GM23338 (cell line): ENCODE results near the gene ZNF445.

Source experiments
- EZH2 ChIP-seq: fragments of 200-600 bp; sonication (generic); IDR thresholded peaks from one replicate; pipeline ENCODE4 v1.8.0; 2017; ENCODE audit warnings: antibody characterized with exemption, mild to moderate bottlenecking, low read depth; ENCODE audit not compliant: unreplicated experiment
- EZH2phosphoT487 ChIP-seq: fragments of 200-600 bp; sonication (generic); IDR thresholded peaks from one replicate; pipeline ENCODE4 v1.8.1; 2018; ENCODE audit warnings: antibody characterized with exemption; ENCODE audit not compliant: unreplicated experiment
- JUNB ChIP-seq: IDR thresholded peaks from one replicate; pipeline ENCODE4 v1.6.1; 2016; ENCODE audit warnings: antibody characterized with exemption; ENCODE audit not compliant: unreplicated experiment
- NANOG ChIP-seq: IDR thresholded peaks from 2 replicates; pipeline ENCODE4 v1.6.1; 2016; ENCODE audit warnings: antibody characterized with exemption, borderline replicate concordance
- POLR2AphosphoS5 ChIP-seq: IDR thresholded peaks from 2 replicates; pipeline ENCODE4 v1.6.1; 2016; ENCODE audit warnings: antibody characterized with exemption, low read depth
- STAT1 ChIP-seq: IDR thresholded peaks from one replicate; pipeline ENCODE4 v1.6.1; 2016; ENCODE audit warnings: antibody characterized with exemption; ENCODE audit not compliant: unreplicated experiment
- ZNF331 ChIP-seq: fragments of 250-450 bp; sonication (Bioruptor Pico); IDR thresholded peaks from 2 replicates; pipeline ENCODE4 v1.5.0; 2020; ENCODE audit warnings: low read depth, mild to moderate bottlenecking, moderate library complexity
- TF ChIP-seq, protein P1 (sequence below), 2 experiments: fragments of 200-600 bp in 1 of 2; sonication (generic) in 1 of 2; conservative IDR thresholded peaks; 2 replicates each; pipeline versions ENCODE4 v1.5.1 to v1.6.1; 2016 to 2017; ENCODE audit warnings: antibody characterized with exemption in 2 of 2, low read depth in 2 of 2, mild to moderate bottlenecking in 2 of 2, moderate library complexity in 1 of 2
- TF ChIP-seq, protein P2 (sequence below): IDR thresholded peaks from 2 replicates; pipeline ENCODE4 v1.6.1; 2016; ENCODE audit warnings: antibody characterized with exemption
- TF ChIP-seq, protein P3 (sequence below): IDR thresholded peaks from one replicate; pipeline ENCODE4 v1.6.1; 2018; ENCODE audit warnings: antibody characterized with exemption; ENCODE audit not compliant: unreplicated experiment
- TF ChIP-seq, protein P4 (sequence below): fragments of 250-450 bp; sonication (Bioruptor Pico); IDR thresholded peaks from 2 replicates; pipeline ENCODE4 v1.5.0; 2020; ENCODE audit warnings: mild to moderate bottlenecking, moderate library complexity

DNA sequence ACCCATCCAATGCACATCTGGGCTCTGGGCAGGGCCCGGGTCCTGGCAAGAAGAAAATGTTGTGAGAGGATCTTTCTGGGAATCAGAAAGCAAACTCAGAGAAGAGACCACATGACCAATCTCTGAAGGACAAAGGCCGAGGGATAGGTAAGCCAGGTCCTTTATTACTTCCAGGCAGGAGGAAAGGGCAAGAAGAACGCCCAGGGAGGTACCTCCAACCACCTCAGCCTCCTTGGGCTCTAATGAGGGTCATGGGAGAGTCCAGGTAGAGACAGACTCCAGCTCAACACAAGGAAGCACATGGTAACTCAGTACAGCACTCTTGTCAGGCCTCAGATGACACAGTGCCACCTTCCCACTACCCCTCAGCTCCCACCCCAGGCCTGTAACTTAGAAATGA is 26.0 kb downstream of the ZNF445 start:
- TF ChIP-seq, protein P1, sequence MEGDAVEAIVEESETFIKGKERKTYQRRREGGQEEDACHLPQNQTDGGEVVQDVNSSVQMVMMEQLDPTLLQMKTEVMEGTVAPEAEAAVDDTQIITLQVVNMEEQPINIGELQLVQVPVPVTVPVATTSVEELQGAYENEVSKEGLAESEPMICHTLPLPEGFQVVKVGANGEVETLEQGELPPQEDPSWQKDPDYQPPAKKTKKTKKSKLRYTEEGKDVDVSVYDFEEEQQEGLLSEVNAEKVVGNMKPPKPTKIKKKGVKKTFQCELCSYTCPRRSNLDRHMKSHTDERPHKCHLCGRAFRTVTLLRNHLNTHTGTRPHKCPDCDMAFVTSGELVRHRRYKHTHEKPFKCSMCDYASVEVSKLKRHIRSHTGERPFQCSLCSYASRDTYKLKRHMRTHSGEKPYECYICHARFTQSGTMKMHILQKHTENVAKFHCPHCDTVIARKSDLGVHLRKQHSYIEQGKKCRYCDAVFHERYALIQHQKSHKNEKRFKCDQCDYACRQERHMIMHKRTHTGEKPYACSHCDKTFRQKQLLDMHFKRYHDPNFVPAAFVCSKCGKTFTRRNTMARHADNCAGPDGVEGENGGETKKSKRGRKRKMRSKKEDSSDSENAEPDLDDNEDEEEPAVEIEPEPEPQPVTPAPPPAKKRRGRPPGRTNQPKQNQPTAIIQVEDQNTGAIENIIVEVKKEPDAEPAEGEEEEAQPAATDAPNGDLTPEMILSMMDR (conservative IDR thresholded peaks at IDR 0.05; ENCODE audit: low read depth in 2 of 2): no peak
- TF ChIP-seq EZH2: no peak
- TF ChIP-seq, protein P2, sequence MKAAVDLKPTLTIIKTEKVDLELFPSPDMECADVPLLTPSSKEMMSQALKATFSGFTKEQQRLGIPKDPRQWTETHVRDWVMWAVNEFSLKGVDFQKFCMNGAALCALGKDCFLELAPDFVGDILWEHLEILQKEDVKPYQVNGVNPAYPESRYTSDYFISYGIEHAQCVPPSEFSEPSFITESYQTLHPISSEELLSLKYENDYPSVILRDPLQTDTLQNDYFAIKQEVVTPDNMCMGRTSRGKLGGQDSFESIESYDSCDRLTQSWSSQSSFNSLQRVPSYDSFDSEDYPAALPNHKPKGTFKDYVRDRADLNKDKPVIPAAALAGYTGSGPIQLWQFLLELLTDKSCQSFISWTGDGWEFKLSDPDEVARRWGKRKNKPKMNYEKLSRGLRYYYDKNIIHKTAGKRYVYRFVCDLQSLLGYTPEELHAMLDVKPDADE: no peak
- no peak for TF ChIP-seq EZH2phosphoT487
- no peak for TF ChIP-seq POLR2AphosphoS5
- no peak for TF ChIP-seq NANOG
- TF ChIP-seq JUNB: no peak
- TF ChIP-seq, protein P3, sequence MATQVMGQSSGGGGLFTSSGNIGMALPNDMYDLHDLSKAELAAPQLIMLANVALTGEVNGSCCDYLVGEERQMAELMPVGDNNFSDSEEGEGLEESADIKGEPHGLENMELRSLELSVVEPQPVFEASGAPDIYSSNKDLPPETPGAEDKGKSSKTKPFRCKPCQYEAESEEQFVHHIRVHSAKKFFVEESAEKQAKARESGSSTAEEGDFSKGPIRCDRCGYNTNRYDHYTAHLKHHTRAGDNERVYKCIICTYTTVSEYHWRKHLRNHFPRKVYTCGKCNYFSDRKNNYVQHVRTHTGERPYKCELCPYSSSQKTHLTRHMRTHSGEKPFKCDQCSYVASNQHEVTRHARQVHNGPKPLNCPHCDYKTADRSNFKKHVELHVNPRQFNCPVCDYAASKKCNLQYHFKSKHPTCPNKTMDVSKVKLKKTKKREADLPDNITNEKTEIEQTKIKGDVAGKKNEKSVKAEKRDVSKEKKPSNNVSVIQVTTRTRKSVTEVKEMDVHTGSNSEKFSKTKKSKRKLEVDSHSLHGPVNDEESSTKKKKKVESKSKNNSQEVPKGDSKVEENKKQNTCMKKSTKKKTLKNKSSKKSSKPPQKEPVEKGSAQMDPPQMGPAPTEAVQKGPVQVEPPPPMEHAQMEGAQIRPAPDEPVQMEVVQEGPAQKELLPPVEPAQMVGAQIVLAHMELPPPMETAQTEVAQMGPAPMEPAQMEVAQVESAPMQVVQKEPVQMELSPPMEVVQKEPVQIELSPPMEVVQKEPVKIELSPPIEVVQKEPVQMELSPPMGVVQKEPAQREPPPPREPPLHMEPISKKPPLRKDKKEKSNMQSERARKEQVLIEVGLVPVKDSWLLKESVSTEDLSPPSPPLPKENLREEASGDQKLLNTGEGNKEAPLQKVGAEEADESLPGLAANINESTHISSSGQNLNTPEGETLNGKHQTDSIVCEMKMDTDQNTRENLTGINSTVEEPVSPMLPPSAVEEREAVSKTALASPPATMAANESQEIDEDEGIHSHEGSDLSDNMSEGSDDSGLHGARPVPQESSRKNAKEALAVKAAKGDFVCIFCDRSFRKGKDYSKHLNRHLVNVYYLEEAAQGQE: no peak
- TF ChIP-seq, protein P4, sequence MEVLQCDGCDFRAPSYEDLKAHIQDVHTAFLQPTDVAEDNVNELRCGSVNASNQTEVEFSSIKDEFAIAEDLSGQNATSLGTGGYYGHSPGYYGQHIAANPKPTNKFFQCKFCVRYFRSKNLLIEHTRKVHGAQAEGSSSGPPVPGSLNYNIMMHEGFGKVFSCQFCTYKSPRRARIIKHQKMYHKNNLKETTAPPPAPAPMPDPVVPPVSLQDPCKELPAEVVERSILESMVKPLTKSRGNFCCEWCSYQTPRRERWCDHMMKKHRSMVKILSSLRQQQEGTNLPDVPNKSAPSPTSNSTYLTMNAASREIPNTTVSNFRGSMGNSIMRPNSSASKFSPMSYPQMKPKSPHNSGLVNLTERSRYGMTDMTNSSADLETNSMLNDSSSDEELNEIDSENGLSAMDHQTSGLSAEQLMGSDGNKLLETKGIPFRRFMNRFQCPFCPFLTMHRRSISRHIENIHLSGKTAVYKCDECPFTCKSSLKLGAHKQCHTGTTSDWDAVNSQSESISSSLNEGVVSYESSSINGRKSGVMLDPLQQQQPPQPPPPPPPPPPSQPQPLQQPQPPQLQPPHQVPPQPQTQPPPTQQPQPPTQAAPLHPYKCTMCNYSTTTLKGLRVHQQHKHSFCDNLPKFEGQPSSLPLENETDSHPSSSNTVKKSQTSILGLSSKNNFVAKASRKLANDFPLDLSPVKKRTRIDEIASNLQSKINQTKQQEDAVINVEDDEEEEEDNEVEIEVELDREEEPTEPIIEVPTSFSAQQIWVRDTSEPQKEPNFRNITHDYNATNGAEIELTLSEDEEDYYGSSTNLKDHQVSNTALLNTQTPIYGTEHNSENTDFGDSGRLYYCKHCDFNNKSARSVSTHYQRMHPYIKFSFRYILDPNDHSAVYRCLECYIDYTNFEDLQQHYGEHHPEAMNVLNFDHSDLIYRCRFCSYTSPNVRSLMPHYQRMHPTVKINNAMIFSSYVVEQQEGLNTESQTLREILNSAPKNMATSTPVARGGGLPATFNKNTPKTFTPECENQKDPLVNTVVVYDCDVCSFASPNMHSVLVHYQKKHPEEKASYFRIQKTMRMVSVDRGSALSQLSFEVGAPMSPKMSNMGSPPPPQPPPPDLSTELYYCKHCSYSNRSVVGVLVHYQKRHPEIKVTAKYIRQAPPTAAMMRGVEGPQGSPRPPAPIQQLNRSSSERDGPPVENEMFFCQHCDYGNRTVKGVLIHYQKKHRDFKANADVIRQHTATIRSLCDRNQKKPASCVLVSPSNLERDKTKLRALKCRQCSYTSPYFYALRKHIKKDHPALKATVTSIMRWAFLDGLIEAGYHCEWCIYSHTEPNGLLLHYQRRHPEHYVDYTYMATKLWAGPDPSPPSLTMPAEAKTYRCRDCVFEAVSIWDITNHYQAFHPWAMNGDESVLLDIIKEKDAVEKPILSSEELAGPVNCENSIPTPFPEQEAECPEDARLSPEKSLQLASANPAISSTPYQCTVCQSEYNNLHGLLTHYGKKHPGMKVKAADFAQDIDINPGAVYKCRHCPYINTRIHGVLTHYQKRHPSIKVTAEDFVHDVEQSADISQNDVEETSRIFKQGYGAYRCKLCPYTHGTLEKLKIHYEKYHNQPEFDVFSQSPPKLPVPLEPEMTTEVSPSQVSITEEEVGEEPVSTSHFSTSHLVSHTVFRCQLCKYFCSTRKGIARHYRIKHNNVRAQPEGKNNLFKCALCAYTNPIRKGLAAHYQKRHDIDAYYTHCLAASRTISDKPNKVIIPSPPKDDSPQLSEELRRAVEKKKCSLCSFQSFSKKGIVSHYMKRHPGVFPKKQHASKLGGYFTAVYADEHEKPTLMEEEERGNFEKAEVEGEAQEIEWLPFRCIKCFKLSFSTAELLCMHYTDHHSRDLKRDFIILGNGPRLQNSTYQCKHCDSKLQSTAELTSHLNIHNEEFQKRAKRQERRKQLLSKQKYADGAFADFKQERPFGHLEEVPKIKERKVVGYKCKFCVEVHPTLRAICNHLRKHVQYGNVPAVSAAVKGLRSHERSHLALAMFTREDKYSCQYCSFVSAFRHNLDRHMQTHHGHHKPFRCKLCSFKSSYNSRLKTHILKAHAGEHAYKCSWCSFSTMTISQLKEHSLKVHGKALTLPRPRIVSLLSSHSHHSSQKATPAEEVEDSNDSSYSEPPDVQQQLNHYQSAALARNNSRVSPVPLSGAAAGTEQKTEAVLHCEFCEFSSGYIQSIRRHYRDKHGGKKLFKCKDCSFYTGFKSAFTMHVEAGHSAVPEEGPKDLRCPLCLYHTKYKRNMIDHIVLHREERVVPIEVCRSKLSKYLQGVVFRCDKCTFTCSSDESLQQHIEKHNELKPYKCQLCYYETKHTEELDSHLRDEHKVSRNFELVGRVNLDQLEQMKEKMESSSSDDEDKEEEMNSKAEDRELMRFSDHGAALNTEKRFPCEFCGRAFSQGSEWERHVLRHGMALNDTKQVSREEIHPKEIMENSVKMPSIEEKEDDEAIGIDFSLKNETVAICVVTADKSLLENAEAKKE (CRISPR knock-in tag): no peak
- no peak for TF ChIP-seq ZNF331 (CRISPR knock-in tag)
- no peak for TF ChIP-seq STAT1
